ENCODE measurements around the gene CARS2. TPM values are rescaled to one million over a fixed set of nuclear protein-coding genes. Genes with fewer than 3 reads are reported as not detected.
"Not testable (repeated sequence)": the region's sequence is repeated elsewhere in the genome, so short reads cannot be mapped to it uniquely, and the experiment has no call there.

Gene CARS2
- total RNA-seq, 1 donor from 2014 or later = 33.9 TPM

DNA sequence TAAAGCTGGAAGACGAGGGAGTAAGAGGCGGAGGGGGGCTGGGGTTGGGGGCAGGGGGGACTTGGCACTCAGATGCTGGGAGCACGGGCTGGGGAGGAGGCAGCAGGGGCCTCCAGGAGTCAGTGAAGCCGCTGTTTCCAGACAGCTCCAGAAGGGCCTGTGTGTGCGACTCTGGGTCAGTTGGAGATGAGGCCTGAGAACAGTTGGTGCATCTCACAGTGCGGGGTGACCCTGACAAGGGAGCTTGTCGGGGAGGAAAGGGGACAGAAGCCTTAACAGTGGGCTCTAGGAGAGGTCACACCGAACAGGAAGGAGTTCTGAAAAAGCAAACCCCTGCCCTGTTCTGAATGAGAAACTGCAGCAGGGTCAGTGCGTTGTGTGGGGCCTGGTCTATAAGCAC lies 79.4 kb downstream of the CARS2 start:
- ATAC-seq (peak; percentile 6), DNase-seq (ENCODE audit: low spot score) (no peak)

DNA sequence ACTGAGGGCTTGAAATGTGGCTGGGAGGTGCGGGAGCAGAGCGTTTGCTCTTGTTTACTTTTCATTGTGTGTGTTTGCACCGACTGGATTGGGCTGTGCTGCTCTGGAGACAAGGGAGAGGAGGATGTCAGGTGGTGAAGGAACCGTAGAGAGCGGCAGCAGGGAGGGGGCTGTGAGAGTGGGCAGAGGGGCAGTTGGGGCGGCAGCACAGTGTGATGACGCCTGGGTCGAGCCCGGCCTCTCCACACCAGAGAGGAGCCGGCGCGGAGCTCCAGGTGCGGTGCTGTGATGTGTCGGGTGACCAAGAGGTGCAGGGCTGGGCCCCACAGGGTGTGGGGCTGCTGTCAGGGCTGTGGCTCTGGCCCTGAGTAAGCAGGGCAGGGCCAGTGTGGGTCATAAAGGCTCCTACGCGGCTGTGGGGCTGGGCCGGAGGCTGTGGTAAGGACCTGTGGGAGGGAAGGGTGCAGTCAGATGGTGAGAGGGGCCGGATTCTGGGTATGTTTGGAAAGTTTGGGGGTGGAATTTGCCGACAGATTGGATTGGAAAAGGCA lies 80.1 kb downstream of the CARS2 start:
- DNase-seq (ENCODE audit: low spot score) (no peak), ATAC-seq (peak; percentile 6)

DNA sequence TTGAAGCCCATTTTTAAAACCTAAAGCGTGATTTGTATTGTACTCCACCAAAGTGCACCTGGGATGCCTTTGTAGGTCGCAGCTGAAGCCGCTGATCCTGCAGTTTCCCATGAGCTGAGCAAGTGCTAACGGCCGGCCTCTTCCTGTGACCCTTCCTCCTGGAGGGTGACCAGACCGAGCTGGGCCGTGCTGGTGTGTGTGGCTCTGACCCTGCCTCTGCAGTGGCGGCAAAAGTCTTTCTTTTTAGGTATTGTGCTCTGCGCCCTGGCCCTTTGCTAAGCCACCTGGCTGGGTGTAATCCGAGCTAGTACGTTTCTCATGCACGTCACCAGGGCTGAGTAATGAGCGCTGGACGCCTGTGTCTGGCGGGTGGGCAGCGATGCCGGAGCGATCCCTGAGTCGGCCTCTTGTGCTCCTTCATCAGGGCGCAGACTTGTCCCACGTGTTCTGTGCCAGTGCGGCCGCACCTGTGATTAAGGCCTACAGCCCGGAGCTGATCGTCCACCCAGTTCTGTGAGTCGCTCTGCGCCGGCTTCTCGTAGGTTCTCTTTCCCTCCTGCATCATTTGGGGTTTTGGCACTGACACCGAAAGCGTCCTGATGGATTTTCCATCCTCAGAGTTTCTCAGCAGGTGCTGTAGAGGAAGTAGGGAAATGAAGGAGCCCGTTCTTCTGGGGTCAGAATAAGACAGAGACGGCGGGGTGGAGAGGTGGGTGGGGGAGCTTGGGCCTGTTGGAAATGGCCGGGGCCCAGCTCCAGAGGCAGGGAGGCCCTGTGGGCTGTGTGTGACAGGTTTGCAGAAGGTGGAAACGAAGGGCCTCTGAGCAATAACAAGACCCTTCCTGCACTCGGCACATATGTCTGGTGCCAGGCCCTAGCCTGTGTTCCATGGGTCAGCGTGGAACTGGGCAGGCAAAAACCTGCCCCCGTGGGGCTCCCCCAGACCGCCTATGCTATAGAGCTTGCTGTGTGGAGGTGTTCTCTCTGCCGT lies 80.9 kb downstream of the CARS2 start:
- no peak for DNase-seq (ENCODE audit: low spot score)
- no peak for ATAC-seq

DNA sequence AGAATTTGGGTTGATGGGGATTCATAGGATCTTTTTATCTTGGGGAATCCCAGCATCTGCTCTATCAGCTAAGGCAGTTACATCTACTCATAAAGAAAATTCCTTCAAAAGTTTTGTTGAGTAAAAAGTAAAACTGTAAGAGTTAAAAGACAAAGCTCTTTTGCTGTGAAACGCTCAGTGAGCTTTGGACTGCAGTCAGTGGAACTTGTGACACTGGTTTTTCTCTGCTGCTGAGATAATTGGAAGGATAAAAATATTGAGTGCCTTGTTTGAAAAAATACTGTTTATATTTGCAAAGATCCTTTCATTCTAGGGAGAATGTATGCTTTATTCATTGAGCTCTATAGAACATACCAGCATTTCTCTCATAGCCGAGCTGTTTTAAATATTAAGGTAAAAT lies 85.3 kb downstream of the CARS2 start:
- DNase-seq (ENCODE audit: low spot score) (no peak), ATAC-seq (no peak)

DNA sequence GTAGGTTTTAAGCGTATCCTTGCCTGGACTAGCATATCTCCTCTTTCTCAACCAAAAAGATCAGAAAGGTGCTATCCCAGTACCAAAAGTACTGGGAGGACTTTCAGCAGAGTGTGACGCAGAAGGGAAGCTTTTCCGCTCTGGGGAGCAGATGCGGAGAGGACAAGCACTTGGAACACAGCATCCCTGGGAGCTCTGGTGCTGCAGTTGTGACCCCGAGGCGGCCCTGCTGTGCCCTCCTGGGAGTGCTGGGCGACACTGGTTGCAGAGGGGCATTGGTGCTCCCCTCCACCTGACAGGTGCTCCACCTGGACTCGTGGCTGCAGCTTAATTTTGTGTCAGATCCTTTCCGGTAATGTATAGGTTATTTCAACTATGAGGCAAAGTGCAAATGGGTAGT lies 87.1 kb downstream of the CARS2 start:
- DNase-seq (ENCODE audit: low spot score) (peak; percentile 57), ATAC-seq (no peak)

DNA sequence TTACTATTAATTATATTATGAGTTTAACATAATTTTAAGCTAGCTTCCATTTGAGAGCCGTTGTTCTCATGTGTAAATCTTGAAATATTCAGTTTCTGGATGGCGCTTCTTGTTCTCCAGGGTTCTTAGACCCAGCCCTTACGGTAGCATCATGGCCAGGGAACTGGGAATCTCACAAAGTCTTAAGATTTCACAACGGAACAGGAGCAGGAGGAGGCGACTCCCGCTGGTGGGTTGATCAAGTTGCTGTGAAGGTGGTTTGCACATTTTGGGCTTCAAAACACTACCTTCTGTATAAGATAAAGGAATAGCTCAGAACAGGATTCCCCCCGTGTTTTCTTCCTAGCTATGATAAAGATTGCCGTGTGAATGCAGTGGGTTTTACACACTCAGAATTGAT lies 87.7 kb downstream of the CARS2 start:
- ATAC-seq (no peak), DNase-seq (ENCODE audit: low spot score) (no peak)

DNA sequence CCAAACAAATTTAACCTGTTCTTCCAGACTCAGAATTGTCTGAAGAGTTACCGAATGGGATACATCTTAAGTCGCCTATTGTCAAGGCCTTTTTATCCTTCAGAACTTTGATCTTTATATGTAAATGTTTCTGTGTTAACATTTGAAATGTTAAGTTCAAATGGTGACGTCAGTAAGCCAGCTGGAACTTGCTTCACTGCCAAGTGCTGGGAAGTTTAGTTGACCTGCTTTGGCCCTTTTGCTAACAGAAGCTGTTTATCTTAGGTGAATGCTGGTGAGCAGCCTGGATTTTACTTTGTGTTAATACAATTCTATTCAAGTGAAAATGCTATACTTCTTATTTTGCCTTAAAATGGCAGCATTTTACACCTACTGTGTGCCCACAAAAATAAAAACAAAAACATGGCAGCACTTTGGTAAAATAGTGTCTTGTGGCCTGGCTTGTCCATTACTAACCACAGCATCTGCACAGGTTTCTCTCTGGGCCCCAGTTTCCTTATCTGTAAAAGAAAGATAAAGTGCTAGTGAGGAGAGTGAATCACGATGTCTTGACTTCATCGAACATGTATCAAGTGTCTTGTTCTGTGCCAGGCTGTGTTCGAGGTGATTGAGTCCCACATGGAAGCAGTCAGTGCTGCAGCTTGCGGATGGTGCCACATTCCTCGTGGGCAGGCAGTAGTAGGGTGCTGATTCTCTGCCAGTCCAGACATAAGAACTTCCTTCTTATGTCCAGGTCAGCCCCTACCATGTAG lies 88.4 kb downstream of the CARS2 start:
- ATAC-seq (peak; percentile 53), DNase-seq (ENCODE audit: low spot score) (peak; percentile 87)

DNA sequence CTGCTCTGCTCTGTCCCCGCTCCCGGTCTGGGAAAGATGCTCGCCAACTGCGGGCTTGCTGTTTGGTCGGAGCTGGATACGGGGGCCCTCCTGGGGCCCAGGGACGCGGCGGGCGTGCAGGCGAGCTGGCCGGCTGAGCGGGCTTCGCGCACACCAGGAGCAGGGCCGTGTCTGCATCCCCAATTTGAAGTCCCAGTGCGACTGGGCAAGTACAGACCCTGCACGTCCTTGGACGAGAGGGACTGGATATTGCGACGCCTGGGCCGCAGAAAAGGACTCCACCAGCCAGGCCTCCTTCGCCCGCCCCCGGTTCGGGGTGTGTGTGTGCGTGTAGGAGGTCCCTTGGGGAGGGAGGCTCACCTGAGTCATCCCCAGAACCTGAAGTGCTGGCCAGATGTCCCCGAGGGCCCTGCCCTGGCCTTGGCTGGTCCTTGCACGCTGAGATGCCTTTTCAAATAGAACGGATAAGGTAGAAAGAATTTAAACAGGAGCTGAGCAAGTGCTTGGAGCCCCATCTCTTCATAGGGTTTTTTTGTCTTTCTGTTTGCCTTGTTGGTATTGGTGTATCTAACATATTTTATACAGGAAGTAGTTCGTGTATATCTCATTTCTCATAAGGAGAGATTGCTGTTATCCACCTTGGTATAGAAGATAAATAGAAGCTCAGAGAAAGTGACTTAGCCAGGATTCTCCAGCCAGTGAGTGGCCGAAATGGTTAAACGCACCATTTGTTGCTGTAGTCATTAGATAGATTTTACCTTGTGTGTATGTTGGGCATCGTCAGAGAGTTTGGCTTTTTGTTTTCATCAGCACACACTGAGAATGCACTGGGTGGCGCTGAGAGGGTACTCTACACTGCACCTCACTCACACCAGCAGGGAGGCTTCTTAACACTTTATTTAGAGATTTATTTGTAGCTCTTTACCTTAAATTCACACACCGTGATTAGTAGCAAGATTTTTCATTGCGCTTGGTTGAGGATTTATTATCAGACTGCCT lies 89.5 kb downstream of the CARS2 start:
- DNase-seq (ENCODE audit: low spot score) = peak; percentile 58
- peak; percentile 54 for ATAC-seq

DNA sequence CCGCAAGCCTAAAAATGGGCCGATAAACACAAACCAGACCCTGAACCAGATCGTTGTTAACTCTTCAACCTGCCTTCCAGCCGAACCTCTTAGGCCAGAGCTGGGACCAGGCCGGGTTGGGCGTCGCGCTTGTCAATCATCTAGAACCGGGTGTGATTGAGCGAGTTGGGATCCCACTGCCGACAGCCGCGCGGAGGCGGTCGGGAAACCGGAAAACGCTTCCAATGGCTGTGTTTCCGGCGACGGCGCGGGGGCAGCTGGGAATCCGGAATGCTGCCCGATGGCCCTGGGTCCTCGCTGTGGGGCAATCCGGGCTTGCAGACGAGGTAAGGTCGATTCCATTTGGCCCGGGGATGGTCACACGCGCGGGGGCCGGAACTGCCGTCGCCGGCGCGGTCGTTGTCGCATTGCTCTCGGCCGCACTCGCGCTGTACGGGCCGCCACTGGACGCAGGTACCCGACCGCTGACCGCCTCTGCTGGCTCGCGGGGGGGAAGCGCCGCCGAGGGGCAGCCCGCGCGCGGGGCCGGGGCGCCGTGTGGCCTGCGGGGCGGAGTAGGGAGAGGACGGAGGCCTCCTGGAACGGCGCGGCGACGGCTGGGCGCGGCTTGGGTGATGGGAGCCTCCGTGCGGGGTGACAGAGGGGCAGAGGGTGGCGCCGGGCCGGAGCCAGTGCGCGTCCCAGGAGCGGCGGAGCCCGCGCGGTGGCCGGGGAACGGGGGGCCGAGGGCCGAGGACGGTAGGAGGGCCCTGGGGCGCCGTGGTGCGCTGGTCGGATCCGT lies 90.4 kb downstream of the CARS2 start, which contains the start of gene NAXD:
TSS of gene NAXD (plus strand) at position 224 of the 781 bp plus-strand sequence. CDS start at position 281, 57 bp downstream.
- ATAC-seq (peak; percentile 84), DNase-seq (ENCODE audit: low spot score) (peak; percentile 98)

DNA sequence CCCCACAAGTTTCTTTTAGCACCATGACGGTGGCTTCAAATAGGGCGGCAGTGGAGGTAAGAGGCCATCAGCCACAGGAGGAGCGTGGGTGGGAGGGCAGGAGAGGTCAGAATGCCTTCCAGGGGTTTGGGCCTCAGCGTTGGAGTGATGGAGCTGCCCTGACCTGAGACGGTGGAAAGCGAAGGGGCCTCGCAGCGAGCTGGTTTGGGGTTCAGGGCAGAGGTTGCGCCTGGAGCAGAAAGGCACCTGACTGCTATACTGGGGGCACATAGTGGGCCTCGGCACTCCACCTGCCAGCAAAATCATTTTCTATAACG lies 91.0 kb downstream of the CARS2 start:
- ATAC-seq (no peak), DNase-seq (ENCODE audit: low spot score) (no peak)

DNA sequence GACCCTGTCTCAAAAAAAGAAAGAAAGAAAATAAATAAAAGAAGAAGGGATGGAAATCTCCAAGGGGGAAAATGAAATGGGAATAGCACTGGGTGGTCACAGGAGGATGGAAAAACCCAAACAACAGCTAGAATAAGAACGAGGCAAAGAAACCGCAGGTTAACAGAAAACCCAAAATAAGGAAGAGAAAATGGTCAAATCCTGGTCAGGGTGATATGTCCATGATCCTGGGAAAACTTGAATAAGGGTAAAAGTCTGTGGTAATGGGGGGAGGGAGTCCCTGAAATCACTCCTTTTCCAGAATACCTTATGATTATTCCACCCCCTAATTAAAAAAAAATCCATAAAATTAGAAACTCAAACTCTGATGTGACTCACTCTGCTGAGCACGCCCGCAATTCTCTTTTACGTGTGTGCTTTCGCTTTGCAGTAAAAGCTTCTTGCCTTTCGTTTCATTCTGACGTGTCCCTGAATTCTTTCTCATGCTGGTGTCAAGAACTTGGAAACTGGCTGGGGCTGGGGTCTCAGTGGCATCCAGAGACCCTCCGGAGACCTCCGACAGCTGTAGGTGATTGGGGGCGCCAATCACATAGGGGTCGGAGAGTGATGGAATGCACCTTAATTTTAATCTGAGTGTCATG lies 94.8 kb downstream of the CARS2 start:
- DNase-seq (ENCODE audit: low spot score) (no peak), ATAC-seq (no peak)

DNA sequence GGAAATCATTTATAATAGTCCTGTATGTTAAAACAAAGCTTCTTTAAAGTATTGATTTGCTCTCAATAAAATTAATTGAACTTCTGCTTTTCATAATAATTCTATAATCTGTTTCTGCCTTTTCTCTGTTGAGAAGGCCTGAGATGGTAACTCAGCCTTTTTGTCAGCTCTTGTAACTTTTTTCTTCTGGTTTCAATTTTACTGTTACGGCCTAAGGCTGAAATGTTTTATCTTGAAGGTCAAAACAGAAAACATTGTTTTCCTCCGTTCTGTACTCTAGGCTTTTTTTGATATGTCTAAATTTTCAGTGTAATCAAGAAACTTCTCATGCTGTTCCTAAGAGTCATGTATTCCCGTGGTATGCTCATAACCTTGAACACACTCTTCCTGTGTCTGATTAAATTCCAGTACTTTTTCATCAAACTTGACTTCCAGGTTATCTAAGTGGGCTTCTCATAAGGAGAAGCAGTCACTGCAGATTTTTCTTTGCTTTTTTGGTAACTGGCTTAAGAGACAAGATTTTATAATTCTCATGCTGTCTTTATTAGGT lies 98.2 kb downstream of the CARS2 start:
- ATAC-seq (peak; percentile 28), DNase-seq (ENCODE audit: low spot score) (no peak)

DNA sequence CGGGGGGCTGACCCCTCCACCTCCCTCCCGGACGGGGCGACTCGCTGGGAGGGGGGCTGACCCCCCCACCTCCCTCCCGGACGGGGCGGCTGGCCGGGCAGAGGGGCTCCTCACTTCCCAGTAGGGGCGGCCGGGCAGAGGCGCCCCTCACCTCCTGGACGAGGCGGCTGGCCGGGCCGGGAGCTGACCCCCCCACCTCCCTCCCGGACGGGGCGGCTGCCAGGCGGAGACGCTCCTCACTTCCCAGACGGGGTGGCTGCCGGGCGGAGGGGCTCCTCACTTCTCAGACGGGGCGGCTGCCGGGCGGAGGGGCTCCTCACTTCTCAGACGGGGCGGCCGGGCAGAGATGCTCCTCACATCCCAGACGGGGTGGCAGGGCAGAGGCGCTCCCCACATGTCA lies 99.6 kb downstream of the CARS2 start:
- not testable (repeated sequence) for ATAC-seq; DNase-seq (ENCODE audit: low spot score)

DNA sequence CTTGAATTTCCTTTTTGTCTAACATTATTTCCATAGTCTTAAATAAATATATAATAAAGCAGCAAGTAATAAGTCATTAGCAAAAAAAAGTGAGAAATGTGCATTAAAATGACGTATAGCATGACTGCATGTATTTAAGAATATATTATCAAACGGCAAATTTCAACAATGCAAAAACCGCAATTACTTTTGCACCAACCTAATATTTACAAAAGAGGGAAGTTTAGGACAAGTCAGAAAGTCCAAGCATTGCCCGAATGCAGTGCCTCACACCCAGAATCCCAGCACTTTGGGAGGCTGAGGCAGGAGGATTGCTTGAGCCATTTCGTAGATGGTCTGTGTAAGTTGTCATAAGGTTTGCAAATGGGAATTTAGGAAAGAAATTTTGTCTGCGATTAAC lies 100.8 kb downstream of the CARS2 start:
- DNase-seq (ENCODE audit: low spot score) (no peak), ATAC-seq (no peak)

DNA sequence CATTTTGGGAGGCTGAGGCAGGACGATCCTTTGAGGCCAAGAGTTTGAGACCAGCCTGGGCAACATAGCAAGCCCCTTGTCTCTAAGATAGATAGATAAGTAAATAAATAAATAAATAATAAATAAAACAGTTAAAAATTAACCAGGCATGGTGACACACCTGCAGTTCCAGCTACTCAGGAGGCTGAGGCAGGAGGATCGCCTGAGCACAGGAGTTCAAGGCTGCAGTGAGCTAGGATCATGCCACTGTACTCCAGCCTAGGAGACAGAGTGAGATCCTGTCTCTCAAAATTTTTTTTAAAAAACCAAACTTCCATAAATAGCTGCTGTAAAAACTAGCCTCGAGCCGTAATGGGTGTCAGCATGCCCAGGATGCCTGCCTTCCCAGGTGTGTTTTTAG lies 104.9 kb downstream of the CARS2 start:
- ATAC-seq = no peak

DNA sequence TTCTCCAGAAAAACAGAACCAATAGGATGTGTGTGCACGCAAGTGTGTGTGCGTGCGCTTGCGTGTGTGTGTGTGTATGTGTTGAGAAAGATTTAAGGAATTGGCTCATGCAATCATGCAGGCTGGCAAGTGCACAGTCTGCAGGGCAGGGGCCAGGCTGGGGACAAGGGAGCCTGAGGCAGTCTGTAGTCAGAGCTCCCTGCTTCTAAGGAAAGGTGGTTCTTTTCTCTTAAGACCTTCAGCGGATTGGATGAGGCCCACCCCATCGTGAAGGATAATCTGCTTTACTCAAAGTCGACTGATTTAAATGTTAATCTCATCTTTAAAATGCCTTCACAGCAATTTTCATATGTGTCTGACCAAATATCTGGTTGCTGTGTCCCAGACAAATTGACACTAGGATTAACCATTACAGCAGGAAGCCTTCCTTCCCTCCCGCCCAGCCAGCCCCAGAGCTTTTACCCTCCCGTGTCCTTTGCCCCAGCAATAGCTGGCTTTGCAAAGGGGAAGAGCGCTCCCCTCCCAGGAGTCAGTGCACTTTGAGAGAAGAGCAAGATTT lies 105.6 kb downstream of the CARS2 start:
- ATAC-seq = no peak
- no peak for DNase-seq (ENCODE audit: low spot score)

More for the DNA sequence above, 104.9 kb downstream of the CARS2 start:
- no peak for DNase-seq (ENCODE audit: low spot score)

DNA sequence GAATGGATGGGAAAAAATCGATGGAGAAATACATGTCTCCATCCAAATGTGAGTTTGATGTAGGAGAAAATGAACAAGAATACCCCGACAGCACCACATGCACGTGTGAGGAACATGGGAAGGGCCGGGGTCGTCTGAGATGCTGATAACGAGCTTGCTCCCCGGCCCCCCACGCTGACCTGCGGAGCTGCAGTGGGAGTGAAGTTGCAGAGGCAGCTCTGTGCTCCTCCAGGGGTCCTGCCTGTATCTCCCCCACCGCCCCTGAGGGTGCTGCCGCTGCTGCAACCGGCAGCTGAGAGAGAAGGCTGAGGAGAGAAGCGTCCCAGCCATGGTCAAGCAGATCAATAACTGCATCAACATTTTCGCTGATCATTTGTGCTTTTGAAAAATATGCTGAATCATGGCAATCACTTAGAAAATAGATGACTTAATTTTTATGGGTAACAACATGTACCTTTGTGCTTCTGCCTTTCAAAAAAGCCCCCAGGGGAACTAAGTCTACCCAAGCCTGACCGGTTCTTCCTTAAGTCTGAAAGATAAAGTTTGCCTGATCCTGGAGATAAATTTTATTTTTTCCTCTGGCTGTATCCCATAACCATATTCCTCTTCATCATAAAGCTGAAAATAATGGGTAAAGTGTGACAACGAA lies 108.8 kb downstream of the CARS2 start:
- no peak for DNase-seq (ENCODE audit: low spot score)
- no peak for ATAC-seq

All from left lobe of liver (tissue), 2 donors.